Retina (tissue), 1 donor: ENCODE results near the gene NGEF.

ENCODE experiments used
- DNase-seq: peaks from one replicate; pipeline ENCODE4 v3.0.0-alpha.2; 2016

NGEF gene

GRCh38 chr2:232879618-232880494 is 133.2 kb downstream of the NGEF start:
- DNase-seq: no peak

GRCh38 chr2:232878855-232879617 is 134.0 kb downstream of the NGEF start:
- DNase-seq: no peak

DNA sequence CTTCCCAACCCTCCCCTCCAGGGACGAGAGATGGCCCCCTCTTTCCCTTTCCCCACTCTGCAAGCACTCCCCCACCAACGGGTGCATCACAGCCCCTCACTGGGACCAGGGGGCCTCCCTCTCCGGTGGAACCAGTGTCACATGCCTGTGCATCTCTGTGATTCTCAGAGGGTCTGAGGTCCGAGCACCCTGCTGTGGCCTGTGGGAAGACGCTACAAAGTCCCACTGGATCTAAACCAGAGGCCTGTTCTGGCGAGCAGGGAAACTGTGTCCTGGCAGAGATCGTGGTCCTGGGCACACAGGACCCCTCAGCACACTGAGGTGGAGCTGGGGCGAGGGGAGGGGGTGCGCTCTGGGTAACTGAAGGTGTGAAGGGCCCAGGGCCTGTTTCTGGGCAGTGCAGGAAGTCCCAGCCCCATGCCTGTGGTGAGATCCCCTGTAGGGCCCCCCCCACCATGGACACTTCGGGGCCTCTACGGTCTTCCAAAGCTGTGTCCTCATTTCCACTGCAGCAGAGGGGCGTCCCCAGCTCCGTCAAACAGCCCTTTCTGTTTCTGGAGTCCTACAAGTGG is 135.0 kb downstream of the NGEF start:
- no peak for DNase-seq

GRCh38 chr2:232876978-232877441 is 136.0 kb downstream of the NGEF start:
- peak; percentile 73 for DNase-seq

GRCh38 chr2:232876161-232876977 is 136.7 kb downstream of the NGEF start:
- DNase-seq: peak; percentile 73

- peak; percentile 43 for DNase-seq
Observed at GRCh38 chr2:232875256-232876121, 137.6 kb downstream of the NGEF start.

- no peak for DNase-seq
Observed at GRCh38 chr2:232874677-232875223, 138.3 kb downstream of the NGEF start.

GRCh38 chr2:232873909-232874641 is 139.0 kb downstream of the NGEF start:
- no peak for DNase-seq

DNA sequence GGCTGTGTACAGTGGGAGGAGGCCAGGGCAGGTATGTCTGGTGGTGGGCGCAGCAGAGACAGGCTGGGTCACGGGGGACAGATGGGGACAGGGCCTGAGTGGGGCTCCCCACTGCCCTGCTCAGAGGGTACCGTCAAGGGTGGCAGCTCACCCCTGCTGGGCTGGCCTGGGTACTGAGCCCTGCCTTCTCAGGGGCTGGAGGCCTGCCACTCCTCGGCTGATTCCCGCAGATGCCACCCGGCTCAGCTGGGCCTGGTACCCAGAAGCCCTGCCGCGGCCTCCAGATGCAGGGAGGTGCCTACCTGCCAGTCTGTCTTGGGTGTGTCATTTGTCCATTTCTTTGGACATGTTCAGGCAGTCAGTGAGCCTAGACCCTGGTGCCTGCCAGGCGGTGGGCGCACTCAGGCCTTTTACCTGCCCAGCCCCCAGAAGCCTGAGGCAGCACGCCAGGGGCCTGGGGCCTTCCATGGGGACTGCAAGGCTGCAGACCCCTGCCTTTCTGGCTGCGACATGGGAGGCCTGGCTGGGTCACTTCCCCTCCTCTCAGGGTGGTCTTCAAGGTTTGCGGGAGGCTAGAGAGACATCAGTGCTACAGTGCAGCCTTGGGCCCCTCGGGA is 139.7 kb downstream of the NGEF start:
- DNase-seq: no peak

- no peak for DNase-seq
Observed at GRCh38 chr2:232872826-232873225, 140.2 kb downstream of the NGEF start.

DNA sequence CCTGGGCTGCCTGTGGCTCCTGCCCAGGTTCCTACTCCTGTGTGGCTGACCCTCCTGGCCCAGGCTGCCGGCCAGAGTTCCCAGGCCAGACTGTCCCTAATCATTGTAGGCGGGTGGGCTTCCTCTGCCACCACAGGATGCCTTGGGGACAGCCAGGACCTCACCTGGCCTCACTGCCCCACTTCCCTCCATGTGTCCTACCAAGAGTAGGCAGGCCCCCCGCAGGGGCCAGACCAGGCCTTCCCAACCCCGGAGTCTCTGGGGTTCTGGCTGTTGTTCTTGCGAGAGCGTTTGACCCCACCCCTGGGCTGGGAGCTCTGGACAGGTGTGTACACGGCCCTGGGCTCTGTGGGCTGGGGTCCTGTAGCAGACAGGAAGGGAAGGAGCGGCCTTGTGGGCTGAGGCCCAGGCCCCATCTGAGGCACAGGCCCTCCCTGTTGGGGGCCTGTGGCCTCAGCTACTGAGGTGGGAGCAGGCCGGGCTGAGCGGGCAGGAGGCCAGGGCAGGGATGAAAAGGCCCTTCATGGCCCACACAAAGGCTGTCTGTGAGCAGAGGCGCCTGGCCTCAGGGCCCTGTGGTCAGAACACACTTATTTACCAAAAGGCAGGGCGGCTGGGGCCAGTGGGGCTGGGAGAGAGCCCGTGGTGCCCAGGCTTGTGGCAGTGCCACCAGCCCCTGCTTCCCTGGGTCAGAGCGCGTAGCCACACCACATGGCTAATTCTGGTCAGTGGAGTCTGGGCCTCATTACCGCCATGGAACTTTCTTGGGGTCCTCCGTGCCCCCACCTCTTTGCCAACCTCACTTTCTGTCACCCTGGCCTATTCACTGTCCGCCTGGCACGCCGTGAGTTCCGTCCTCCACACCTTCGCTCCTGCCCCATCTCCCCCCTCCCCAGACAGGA is 141.0 kb downstream of the NGEF start:
- DNase-seq: no peak

GRCh38 chr2:232871418-232871834 is 141.6 kb downstream of the NGEF start:
- DNase-seq: no peak

- DNase-seq: no peak
Observed at GRCh38 chr2:232870766-232871371, 142.2 kb downstream of the NGEF start.

- no peak for DNase-seq
Observed at GRCh38 chr2:232870018-232870765, 142.9 kb downstream of the NGEF start, which contains the start of gene SNORC. SNORC (plus strand) TSS chr2:232870264; CDS start chr2:232870342, 78 bp downstream.

GRCh38 chr2:232869138-232870017 is 143.7 kb downstream of the NGEF start:
- no peak for DNase-seq

- no peak for DNase-seq
Observed at GRCh38 chr2:232866104-232866503, 147.0 kb downstream of the NGEF start.

- no peak for DNase-seq
Observed at GRCh38 chr2:232865165-232865564, 147.9 kb downstream of the NGEF start.
